PC-3 (cell line): Measurements from ENCODE around the gene NOD1. TPM values are rescaled to one million over a fixed set of nuclear protein-coding genes. Genes with fewer than 3 reads are reported as not detected.

Experiments used
- ATAC-seq: fragments of 200-7000 bp; cut with Tn5 transposase; 2 replicates; pipeline ENCODE4 v1.9.1; 2020; ENCODE audit warnings: mild to moderate bottlenecking, moderate library complexity
- BruUV-seq: library from RNA; stranded (reverse); fragments of 400-500 nt; replicated peaks from 2 replicates; lab custom pipeline; 2021; lab: Mats Ljungman, UMichigan
- CTCF ChIA-PET: fragments of 300-600 bp; sonication (Branson Sonifier 250); formaldehyde crosslinking; loops from one replicate; lab custom pipeline; 2022; ENCODE audit warnings: antibody characterized with exemption; lab: Charles Lee
- POLR2A ChIA-PET: fragments of 300-600 bp; sonication (Branson Sonifier 250); formaldehyde crosslinking; loops from one replicate; lab custom pipeline; 2022; ENCODE audit warnings: antibody characterized with exemption; ENCODE audit not compliant: unreplicated experiment; lab: Charles Lee
- DNase-seq: peaks from one replicate; pipeline ENCODE4 v3.0.0-alpha.2; 2015
- H2AFZ ChIP-seq: fragments of 300-600 bp; sonication (generic); 2 replicates; pipeline ENCODE4 v1.6.0; 2016; ENCODE audit warnings: antibody characterized with exemption, low read length
- H3F3A ChIP-seq: fragments of 300-600 bp; sonication (generic); one replicate; pipeline ENCODE4 v1.6.0; 2017; ENCODE audit warnings: antibody characterized with exemption, low read length, control low read depth, mild to moderate bottlenecking; ENCODE audit not compliant: unreplicated experiment
- H3K27ac ChIP-seq: fragments of 300-600 bp; sonication (generic); 2 replicates; pipeline ENCODE4 v1.5.1; 2016; ENCODE audit warnings: mild to moderate bottlenecking, low read length
- H3K27me3 ChIP-seq: fragments of 300-600 bp; sonication (generic); 2 replicates; pipeline ENCODE4 v1.6.1; 2016; ENCODE audit warnings: low read length, mixed read lengths
- H3K36me3 ChIP-seq: fragments of 300-600 bp; sonication (generic); 2 replicates; pipeline ENCODE4 v1.6.1; 2016; ENCODE audit warnings: low read depth, mixed run types, low read length, mixed read lengths
- H3K4me1 ChIP-seq: fragments of 300-600 bp; sonication (generic); 2 replicates; pipeline ENCODE4 v1.5.1; 2016; ENCODE audit warnings: low read length; ENCODE audit not compliant: insufficient read depth
- H3K4me2 ChIP-seq: fragments of 300-600 bp; sonication (generic); 2 replicates; pipeline ENCODE4 v1.6.0; 2016; ENCODE audit warnings: low read length
- H3K4me3 ChIP-seq: fragments of 300-600 bp; sonication (generic); 2 replicates; pipeline ENCODE4 v1.5.1; 2016; ENCODE audit warnings: mild to moderate bottlenecking, low read length, mixed read lengths
- H3K79me2 ChIP-seq: fragments of 300-600 bp; sonication (generic); 2 replicates; pipeline ENCODE4 v1.6.1; 2017; ENCODE audit warnings: low read length, mixed read lengths
- H3K9ac ChIP-seq: fragments of 300-600 bp; sonication (generic); 2 replicates; pipeline ENCODE4 v1.6.0; 2016; ENCODE audit warnings: mild to moderate bottlenecking, low read length
- H3K9me2 ChIP-seq: fragments of 300-600 bp; sonication (generic); replicated peaks from 2 replicates; pipeline ENCODE4 v1.6.1; 2016; ENCODE audit warnings: mixed run types, low read length, mixed read lengths
- H3K9me3 ChIP-seq: fragments of 300-600 bp; sonication (generic); 2 replicates; pipeline ENCODE4 v1.6.1; 2016; ENCODE audit warnings: low read length, mixed read lengths
- H4K20me1 ChIP-seq: fragments of 300-600 bp; sonication (generic); 2 replicates; pipeline ENCODE4 v1.6.1; 2016; ENCODE audit warnings: low read length, mixed read lengths
- CTCF ChIP-seq: fragments of 300-600 bp; sonication (generic); conservative IDR thresholded peaks from 2 replicates; pipeline ENCODE4 v1.5.1; 2017; ENCODE audit warnings: antibody characterized with exemption, low read depth, mild to moderate bottlenecking, low read length
- EZH2 ChIP-seq: fragments of 300-600 bp; sonication (generic); IDR thresholded peaks from one replicate; pipeline ENCODE4 v1.6.1; 2017; ENCODE audit warnings: antibody characterized with exemption, mild to moderate bottlenecking, low read length; ENCODE audit not compliant: unreplicated experiment
- EZH2phosphoT487 ChIP-seq: fragments of 300-600 bp; sonication (generic); IDR thresholded peaks from 2 replicates; pipeline ENCODE4 v1.6.1; 2018; ENCODE audit warnings: mild to moderate bottlenecking, antibody characterized with exemption, low read length, borderline replicate concordance
- intact Hi-C: fragments of 100-400 bp; cut with micrococcal nuclease; formaldehyde crosslinking; loops from 2 replicates; pipeline ENCODE4 v1.9.0; 2023
- total RNA-seq: library from RNA; depleted of rRNA; stranded (reverse); fragments of >200 nt; gene quantifications from 2 replicates; pipeline ENCODE4 v1.2.3, GENCODE V29; 2014

The NOD1 gene
- total RNA-seq, 1 experiment from 2014 or later: 5.9 TPM

DNA sequence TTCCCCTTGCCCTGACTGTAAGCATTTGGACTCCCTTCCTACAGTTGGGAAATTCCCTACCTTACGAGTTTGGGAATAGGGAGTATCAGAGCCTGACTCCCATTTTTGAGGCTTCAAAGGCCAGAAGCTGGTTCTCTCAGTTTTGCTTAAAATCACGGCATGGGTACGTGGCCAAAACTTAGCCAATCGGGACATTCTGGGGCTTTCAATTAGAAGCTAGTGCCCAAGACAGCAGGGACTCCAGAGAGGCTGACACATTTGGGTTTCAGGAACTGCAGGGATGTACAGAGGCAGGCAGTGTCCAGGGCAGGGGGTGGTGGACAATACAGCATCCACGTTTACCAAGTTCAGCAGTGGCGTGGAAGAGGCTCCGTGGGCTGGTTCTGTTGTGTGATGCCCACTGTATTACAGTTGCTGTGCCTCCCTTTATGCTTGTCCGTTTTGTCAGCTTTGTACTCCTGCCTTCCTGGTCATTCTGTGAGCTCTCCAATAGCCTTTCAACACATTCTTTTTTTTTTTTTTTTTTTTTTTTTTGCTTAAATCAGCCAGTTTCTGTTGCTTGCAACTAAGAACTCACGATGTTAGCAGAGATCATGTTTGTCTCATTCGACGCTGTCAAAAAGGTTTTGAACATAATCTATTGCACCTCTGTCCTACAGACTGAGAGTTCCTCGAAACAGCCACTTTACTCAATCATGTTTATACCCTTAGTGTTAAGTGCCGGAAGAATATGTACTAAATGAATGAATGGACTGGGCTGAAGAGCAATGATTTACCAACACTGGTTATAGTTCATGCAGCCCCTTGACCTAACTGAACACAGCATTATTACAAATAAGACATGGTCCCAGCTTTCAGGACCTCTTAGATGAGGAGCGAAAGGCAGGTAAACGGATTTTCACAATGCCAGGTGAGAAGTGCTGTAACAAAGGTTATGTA, 25.0 kb upstream of the NOD1 start:
- peak overlapping the region; percentile 100 for H3K4me2 ChIP-seq
- peaks cover 36% of the 10 kb centered on the region for H3K4me1 ChIP-seq
- peak; percentile 9 for DNase-seq
- no peaks in the 10 kb centered on the region for H3K9me3 ChIP-seq
- H3K36me3 ChIP-seq: peaks cover 4% of the 10 kb centered on the region; the same call in 1 of the 2 replicates
- peak overlapping the region; percentile 97 for H3K9ac ChIP-seq
- CTCF ChIA-PET: no interaction called here
- BruUV-seq: TSS peak; percentile 41
- H3K9me2 ChIP-seq: no peaks in the 10 kb centered on the region
- H4K20me1 ChIP-seq: peaks cover 11% of the 10 kb centered on the region; the same call in 1 of the 2 replicates
- POLR2A ChIA-PET: interaction anchor here (0.6 kb wide), 1 partner anchor 48 kb away, joined by 21 read pairs; no protein-coding TSS in a partner anchor
- peak overlapping the region; percentile 94; the same call in 1 of the 2 replicates for H2AFZ ChIP-seq
- ATAC-seq: no peak
- no peaks in the 10 kb centered on the region for H3F3A ChIP-seq
- H3K27ac ChIP-seq: peak overlapping the region; percentile 36; the same call in 1 of the 2 replicates
- TF ChIP-seq EZH2phosphoT487 (no peak), EZH2 (no peak), CTCF (no peak)
- H3K27me3 ChIP-seq: no peaks in the 10 kb centered on the region
- peaks cover 53% of the 10 kb centered on the region for H3K79me2 ChIP-seq
- intact Hi-C loops: loop anchor here (1.0 to 10.0 kb wide), 3 partner anchors 24 to 339 kb away; partner anchors contain the start of gene ZNRF2
- peak overlapping the region; percentile 98 for H3K4me3 ChIP-seq

DNA sequence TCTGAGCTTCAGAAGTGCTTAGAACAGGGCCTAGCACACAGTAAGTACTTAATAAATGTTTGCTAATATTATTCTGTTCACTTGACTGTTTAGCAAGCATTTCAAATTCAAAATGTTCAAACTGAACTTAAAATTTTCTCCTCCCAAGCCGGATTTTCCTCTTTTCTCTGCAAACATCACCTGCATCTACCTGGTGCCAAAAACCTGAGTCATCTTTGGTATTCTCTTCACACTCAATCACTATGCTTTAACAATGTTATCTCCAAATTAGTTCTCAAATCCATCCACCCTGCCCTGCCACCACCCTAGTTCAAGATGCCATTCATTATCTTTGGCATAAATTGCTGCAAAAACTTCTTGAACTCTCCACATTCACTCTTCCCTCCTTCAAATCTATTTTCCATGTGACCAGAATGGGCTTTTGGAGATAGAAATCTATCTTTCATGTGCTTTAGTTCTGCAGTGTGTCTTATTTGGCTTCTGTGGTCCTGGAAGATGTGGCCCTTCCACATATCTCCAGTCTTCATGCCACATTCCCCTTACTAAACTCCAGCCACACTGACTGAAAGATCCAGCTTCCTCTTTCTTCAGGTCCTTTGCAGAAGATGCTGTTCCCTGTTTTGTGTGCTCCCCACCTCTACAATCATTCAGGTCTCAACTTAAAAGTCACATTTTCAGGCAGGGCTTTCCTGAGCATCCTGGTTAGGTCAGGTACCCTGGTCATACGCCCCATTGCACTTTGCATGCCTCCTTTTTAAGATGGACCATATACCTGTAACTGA, 24.1 kb upstream of the NOD1 start:
- BruUV-seq: no TSS peak
- peak overlapping the region; percentile 19; the same call in 1 of the 2 replicates for H3K27ac ChIP-seq

More for the DNA sequence above, 24.1 kb upstream of the NOD1 start:
- Histone ChIP-seq H3K9me2 (no peaks in the 10 kb centered on the region), H2AFZ (no peak overlapping the region), H3F3A (no peaks in the 10 kb centered on the region), H3K9ac (no peak overlapping the region), H4K20me1 (peaks cover 11% of the 10 kb centered on the region; the same call in 1 of the 2 replicates), H3K4me2 (peak overlapping the region; percentile 100), H3K79me2 (peaks cover 53% of the 10 kb centered on the region), H3K4me3 (peak overlapping the region; percentile 98), H3K9me3 (no peaks in the 10 kb centered on the region), H3K36me3 (peaks cover 5% of the 10 kb centered on the region), H3K4me1 (peaks cover 36% of the 10 kb centered on the region), H3K27me3 (no peaks in the 10 kb centered on the region)
- TF ChIP-seq CTCF (no peak), EZH2 (no peak), EZH2phosphoT487 (no peak)
- peak; percentile 58 for DNase-seq
- intact Hi-C loops: loop anchor here (5.0 to 10.0 kb wide), 2 partner anchors 220 to 338 kb away; partner anchors contain the start of gene ZNRF2
- ChIA-PET CTCF (no interaction called here), POLR2A (no interaction called here)
- ATAC-seq: no peak
